ENCODE data around the gene TRIM24.

TRIM24 gene

DNA sequence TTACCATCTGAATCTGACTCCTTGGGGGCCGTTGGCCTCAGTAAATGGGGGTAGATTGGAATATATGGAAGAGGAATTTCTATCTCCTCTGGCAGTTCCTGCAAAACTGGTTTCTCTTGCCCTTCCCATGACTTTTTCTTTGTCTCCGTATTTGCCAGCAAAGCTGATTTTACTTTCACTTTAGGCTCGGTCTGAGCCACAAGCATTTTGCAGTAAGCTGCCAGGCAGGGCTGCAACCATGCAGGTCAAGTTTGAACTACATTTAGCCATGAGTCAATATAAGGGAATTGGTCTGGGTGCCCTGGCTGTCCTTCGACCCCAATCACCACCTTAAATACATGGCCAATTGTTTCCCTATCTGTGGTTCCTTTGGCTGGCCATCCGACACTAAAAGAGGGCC lies 104.3 kb downstream of the TRIM24 start:
- TF ChIP-seq, protein P1, sequence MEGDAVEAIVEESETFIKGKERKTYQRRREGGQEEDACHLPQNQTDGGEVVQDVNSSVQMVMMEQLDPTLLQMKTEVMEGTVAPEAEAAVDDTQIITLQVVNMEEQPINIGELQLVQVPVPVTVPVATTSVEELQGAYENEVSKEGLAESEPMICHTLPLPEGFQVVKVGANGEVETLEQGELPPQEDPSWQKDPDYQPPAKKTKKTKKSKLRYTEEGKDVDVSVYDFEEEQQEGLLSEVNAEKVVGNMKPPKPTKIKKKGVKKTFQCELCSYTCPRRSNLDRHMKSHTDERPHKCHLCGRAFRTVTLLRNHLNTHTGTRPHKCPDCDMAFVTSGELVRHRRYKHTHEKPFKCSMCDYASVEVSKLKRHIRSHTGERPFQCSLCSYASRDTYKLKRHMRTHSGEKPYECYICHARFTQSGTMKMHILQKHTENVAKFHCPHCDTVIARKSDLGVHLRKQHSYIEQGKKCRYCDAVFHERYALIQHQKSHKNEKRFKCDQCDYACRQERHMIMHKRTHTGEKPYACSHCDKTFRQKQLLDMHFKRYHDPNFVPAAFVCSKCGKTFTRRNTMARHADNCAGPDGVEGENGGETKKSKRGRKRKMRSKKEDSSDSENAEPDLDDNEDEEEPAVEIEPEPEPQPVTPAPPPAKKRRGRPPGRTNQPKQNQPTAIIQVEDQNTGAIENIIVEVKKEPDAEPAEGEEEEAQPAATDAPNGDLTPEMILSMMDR (IDR thresholded peaks at IDR 0.05; ENCODE audit: insufficient read depth, low read depth, low read length, missing control alignments) = no peak
- no peak overlapping the region for H3K4me3 ChIP-seq (ENCODE audit: low read depth, low read length)
- no peak for DNase-seq (ENCODE audit: low read depth)

DNA sequence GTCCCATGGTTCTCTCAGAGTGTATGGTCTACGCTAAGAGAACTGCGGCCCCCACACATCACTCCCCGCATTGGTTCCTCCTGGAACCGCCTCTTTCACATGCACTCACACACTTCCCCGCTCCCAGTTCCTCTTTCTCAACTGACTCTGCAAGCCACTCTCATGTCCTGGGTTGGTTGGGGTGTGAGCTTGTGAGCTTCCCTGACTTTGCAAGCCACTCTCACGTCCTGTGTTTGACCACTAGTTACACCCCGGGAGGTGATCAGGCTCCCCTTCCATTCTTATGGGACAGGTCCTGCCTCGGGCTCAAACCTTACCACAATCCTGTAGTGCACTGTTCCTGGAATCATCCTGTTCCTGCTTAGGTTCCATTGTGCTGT lies 105.0 kb downstream of the TRIM24 start:
- DNase-seq (ENCODE audit: low read depth) = no peak
- TF ChIP-seq, protein P1 (IDR thresholded peaks at IDR 0.05; ENCODE audit: insufficient read depth, low read depth, low read length, missing control alignments) = no peak
- H3K4me3 ChIP-seq (ENCODE audit: low read depth, low read length) = no peak overlapping the region

DNA sequence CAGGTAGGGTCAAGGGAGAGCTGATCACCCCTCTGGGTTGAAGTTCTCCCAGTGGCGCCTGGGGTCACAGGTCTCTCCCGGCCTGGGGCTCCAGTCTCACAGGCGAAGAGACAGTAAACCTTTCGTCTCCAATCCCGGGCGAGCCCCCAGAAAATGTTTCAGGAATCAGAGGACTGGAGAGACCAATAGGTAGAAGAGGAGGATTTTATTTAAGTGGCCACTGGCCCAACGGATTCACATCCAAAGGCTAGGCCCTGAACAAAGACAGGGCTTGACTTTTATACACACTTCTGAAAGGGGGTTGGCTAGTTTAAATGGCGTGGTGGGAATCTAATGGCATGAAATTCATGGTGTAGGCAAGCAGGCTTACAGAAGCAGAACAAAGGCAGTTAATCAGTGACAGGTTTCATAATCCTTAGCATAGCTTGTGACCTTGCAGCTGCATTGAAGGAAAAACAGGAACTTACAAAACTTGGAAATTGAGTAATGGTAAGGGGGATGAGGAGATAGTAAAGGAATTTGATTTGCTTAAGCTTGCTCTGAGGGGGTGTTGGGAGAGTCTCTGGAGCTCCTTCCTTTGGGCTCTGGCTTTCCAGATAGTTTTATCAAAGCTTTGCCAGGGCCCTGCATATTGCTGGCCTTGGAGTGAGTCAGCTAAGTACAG lies 105.5 kb downstream of the TRIM24 start:
- no peak overlapping the region for H3K4me3 ChIP-seq (ENCODE audit: low read depth, low read length)
- DNase-seq (ENCODE audit: low read depth) = peak; percentile 2
- TF ChIP-seq, protein P1 (IDR thresholded peaks at IDR 0.05; ENCODE audit: insufficient read depth, low read depth, low read length, missing control alignments) = no peak

DNA sequence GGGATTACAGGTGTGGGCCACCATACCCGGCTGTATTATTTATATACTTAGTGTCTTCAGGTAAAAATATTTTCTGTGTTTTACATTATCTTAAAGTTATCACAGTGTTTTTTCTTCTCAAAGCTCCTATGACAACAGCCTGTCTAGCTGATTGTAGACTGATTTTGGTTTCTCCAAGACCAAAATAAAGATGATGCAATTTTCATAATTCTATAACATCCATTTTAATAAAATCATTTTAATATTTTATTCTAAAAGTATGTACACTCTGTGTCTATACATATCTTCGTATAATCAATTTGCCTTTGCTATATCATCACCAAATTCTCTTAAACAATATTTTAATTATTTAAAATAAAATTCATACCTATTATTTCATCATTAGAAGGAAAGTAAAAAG lies 108.6 kb downstream of the TRIM24 start:
- TF ChIP-seq, protein P1 (IDR thresholded peaks at IDR 0.05; ENCODE audit: insufficient read depth, low read depth, low read length, missing control alignments) = no peak
- DNase-seq (ENCODE audit: low read depth) = no peak

DNA sequence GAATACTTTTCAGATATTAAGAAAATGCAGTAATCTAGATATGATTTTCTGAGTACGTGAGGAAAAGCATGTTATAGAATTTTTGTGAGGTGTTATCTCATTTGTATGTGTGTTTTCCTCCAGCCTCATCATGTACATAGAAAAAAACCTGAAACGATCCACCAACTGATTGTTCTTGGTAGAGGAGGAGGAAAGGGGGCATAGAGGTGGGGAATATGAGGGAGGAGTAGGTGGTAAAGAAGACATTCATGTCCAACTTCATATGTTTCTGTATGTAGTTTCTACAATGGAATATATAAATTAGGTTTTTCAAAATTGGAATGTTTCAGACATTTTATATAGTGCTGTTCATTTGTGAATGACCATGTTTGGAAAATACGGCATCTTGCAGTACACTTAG lies 109.4 kb downstream of the TRIM24 start:
- DNase-seq (ENCODE audit: low read depth) = no peak
- TF ChIP-seq, protein P1 (IDR thresholded peaks at IDR 0.05; ENCODE audit: insufficient read depth, low read depth, low read length, missing control alignments) = no peak
- H3K4me3 ChIP-seq (ENCODE audit: low read depth, low read length) = no peak overlapping the region

More for the DNA sequence above, 108.6 kb downstream of the TRIM24 start:
- no peak overlapping the region for H3K4me3 ChIP-seq (ENCODE audit: low read depth, low read length)

DNA sequence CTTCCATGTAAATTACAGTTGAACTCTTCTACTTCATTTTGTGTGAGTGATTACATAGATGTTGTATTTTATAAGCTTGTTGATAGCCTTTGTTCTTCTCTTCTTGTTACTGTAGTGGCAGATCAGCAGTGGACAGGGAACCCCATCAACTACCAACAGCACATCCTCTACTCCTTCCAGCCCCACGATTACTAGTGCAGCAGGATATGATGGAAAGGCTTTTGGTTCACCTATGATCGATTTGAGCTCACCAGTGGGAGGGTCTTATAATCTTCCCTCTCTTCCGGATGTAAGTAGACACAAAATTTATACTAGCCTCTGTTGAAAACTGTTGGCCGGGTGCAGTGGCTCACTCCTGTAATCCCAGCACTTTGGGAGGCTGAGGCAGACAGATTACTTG lies 110.7 kb downstream of the TRIM24 start:
- TF ChIP-seq, protein P1 (IDR thresholded peaks at IDR 0.05; ENCODE audit: insufficient read depth, low read depth, low read length, missing control alignments) = no peak
- DNase-seq (ENCODE audit: low read depth) = no peak
- H3K4me3 ChIP-seq (ENCODE audit: low read depth, low read length) = no peak overlapping the region

DNA sequence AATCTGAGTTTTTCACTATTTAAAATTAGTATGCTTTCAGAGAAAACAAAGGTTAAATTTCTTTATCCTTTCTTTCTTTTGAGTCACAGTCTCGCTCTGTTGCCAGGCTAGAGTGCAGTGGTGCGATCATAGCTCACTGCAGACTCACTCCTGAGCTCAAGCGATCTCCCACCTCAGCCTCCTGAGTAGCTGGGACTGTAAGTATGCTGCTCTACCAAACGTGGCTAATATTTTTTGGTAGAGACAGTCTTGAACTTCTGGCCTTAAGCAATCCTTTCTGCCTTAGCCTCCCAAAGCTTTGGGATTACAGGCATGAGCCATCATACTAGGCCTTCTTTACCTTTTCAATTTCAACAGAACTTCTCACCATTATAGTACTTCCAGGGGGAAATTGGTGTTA lies 113.7 kb downstream of the TRIM24 start:
- no peak for DNase-seq (ENCODE audit: low read depth)
- TF ChIP-seq, protein P1 (IDR thresholded peaks at IDR 0.05; ENCODE audit: insufficient read depth, low read depth, low read length, missing control alignments) = no peak
- H3K4me3 ChIP-seq (ENCODE audit: low read depth, low read length) = no peak overlapping the region
